ENCODE data around the gene TRPC4AP. TPM values are rescaled to one million over a fixed set of nuclear protein-coding genes. Genes with fewer than 3 reads are reported as not detected.

The TRPC4AP gene
- total RNA-seq, 1 donor, result 98.8 TPM

DNA sequence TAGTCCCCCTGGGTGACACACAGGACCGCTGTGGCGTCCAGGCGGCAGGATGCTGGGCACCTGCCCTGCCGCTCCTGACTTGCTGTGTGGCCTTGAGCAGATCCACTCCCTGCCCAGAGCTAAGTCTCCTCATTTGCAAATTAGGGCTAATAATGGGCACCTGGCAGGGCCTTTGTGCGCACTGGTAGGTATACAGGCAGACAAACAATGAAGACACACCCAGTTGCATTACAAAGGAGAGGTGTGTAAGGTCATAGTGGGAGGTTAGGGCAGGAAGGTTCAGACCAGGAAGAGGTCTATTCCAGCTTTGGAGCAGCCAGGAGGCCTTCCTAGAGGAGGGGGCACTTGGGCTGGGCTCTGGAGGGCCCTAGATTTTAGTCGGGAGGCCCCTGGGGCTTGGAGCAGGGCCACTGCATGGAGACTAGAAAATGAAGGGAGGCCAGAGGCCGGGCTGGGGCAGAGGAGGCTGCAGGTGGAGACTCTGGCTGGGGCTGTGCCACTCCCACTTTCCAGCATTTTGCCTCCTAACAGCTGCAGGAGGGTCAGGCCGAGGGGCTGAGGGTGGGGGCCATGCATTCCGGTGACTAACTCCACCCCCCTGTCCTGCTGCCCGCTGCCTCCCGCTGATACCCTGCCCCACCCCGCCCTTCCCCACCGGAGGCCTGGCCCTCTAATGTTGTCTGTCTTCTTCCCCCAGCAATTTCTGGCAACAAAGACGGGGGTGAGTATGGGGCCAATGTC is 108.4 kb downstream of the TRPC4AP start:
- DNase-seq (ENCODE audit: insufficient read length, low spot score, missing footprints), result peak; percentile 76
- TF ChIP-seq, protein P1, sequence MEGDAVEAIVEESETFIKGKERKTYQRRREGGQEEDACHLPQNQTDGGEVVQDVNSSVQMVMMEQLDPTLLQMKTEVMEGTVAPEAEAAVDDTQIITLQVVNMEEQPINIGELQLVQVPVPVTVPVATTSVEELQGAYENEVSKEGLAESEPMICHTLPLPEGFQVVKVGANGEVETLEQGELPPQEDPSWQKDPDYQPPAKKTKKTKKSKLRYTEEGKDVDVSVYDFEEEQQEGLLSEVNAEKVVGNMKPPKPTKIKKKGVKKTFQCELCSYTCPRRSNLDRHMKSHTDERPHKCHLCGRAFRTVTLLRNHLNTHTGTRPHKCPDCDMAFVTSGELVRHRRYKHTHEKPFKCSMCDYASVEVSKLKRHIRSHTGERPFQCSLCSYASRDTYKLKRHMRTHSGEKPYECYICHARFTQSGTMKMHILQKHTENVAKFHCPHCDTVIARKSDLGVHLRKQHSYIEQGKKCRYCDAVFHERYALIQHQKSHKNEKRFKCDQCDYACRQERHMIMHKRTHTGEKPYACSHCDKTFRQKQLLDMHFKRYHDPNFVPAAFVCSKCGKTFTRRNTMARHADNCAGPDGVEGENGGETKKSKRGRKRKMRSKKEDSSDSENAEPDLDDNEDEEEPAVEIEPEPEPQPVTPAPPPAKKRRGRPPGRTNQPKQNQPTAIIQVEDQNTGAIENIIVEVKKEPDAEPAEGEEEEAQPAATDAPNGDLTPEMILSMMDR (IDR thresholded peaks at IDR 0.05; ENCODE audit: extremely low read depth, low read depth, low read length), result no peak
- no peaks in the 10 kb centered on the region for H3K9me3 ChIP-seq (ENCODE audit: low read depth, low read length)

DNA sequence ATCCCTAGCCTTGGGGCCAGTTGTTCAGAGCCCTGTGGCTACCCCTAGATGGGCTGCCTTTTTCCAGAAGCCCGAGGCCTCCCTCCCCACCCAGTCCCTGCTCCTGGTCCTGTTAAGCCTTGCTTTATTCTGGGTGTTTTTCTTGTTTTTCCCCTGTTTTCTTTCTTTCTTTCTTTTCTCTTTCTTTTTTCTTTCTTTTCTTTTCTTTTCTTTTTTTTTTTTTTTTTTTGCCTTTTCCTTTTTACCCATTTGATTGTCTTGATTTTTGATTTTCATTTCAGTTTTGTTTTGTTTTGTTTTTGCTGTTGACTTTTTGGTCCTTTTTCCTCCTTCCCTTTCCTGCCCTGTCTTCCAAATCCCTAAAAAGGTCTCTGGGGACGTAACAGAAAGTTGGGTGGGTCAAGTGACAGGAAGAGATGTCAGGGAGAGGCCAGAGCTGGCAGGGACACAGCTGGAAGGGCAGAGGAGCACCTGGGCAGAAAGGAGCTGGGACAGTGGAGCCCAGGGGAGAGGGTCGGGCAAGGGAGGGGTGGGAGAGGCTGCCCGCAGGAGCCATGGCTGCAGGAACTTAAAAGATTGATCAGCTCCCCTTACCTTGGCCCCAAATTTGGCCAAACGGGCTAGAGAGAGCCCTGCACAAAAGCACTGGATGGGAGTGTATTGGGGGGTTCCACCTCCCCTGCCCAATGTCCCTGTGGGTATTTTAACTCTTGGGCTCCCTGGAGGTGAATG is 109.4 kb downstream of the TRPC4AP start:
- TF ChIP-seq, protein P1 (IDR thresholded peaks at IDR 0.05; ENCODE audit: extremely low read depth, low read depth, low read length), result no peak
- no peaks in the 10 kb centered on the region for H3K9me3 ChIP-seq (ENCODE audit: low read depth, low read length)
- no peaks in the 10 kb centered on the region for H4K20me1 ChIP-seq (ENCODE audit: insufficient read depth, low read length)
- H3K4me2 ChIP-seq (ENCODE audit: insufficient read depth, low read length), result no peak overlapping the region
- H3K4me1 ChIP-seq (ENCODE audit: insufficient read depth, low read length), result no peaks in the 10 kb centered on the region
- no peaks in the 10 kb centered on the region for H3K79me2 ChIP-seq (ENCODE audit: insufficient read depth, low read length)
- DNase-seq (ENCODE audit: insufficient read length, low spot score, missing footprints), result peak; percentile 58
- no peak overlapping the region for H3K27ac ChIP-seq (ENCODE audit: low read depth, low read length)
- H2AFZ ChIP-seq (ENCODE audit: low read length), result no peak overlapping the region
- H3K4me3 ChIP-seq (ENCODE audit: insufficient read depth, low read length), result no peak overlapping the region
- H3K36me3 ChIP-seq (ENCODE audit: insufficient read depth, low read length), result no peaks in the 10 kb centered on the region
- H3K27me3 ChIP-seq (ENCODE audit: insufficient read depth, low read length), result peaks cover 42% of the 10 kb centered on the region

More for the DNA sequence above, 108.4 kb downstream of the TRPC4AP start:
- Histone ChIP-seq H3K27ac (ENCODE audit: low read depth, low read length) (no peak overlapping the region), H3K79me2 (ENCODE audit: insufficient read depth, low read length) (no peaks in the 10 kb centered on the region), H3K36me3 (ENCODE audit: insufficient read depth, low read length) (no peaks in the 10 kb centered on the region), H3K4me2 (ENCODE audit: insufficient read depth, low read length) (no peak overlapping the region), H3K4me3 (ENCODE audit: insufficient read depth, low read length) (no peak overlapping the region), H4K20me1 (ENCODE audit: insufficient read depth, low read length) (no peaks in the 10 kb centered on the region), H3K27me3 (ENCODE audit: insufficient read depth, low read length) (peaks cover 42% of the 10 kb centered on the region), H3K4me1 (ENCODE audit: insufficient read depth, low read length) (no peaks in the 10 kb centered on the region), H2AFZ (ENCODE audit: low read length) (no peak overlapping the region)

DNA sequence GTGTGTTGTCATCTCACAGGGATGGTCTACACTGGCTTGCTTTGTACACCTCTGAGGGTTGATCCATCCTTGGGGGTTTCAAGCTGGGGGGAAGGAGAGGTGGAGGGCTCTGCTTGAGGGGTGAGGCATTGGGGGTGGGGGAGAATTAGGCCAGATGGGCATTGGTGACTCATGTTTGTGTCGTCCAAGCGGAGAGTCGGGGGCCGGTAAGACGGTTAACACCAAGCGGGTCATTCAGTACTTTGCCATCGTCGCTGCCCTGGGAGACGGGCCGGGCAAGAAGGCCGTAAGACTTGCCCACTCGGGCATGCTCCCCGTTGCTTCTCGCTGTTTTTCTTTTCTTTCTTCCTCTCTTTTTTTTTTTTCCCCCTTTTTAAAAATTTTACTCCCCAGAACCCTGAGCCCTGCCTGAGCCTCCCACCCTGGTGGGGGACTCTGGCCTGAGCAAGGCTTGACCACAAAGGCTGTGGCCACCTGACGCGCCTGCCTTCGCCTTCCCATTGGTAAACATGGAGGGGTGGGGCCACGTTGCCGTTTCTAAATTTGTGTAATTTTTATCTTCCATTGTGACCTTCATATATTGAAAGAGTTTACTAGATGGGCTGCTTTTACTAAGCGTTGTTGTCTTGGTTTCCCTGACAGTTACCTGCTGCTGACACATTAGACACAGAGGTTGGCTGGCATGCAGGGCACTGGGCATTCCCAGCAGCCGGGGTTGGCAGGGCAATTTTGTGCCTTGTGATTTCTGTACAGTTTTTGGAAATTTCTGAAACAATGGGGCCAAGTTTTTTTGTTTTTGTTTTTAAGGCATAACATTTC is 110.1 kb downstream of the TRPC4AP start:
- no peak overlapping the region for H2AFZ ChIP-seq (ENCODE audit: low read length)
- H3K27ac ChIP-seq (ENCODE audit: low read depth, low read length), result no peak overlapping the region
- H3K27me3 ChIP-seq (ENCODE audit: insufficient read depth, low read length), result peaks cover 42% of the 10 kb centered on the region
- TF ChIP-seq, protein P1 (IDR thresholded peaks at IDR 0.05; ENCODE audit: extremely low read depth, low read depth, low read length), result no peak
- H3K36me3 ChIP-seq (ENCODE audit: insufficient read depth, low read length), result no peaks in the 10 kb centered on the region
- H3K79me2 ChIP-seq (ENCODE audit: insufficient read depth, low read length), result no peaks in the 10 kb centered on the region
- no peaks in the 10 kb centered on the region for H3K9me3 ChIP-seq (ENCODE audit: low read depth, low read length)
- no peak overlapping the region for H3K4me2 ChIP-seq (ENCODE audit: insufficient read depth, low read length)
- H3K4me1 ChIP-seq (ENCODE audit: insufficient read depth, low read length), result no peaks in the 10 kb centered on the region
- peak; percentile 56 for DNase-seq (ENCODE audit: insufficient read length, low spot score, missing footprints)
- H4K20me1 ChIP-seq (ENCODE audit: insufficient read depth, low read length), result no peaks in the 10 kb centered on the region
- H3K4me3 ChIP-seq (ENCODE audit: insufficient read depth, low read length), result no peak overlapping the region

Measured in osteoblast (primary cell).